Liver (tissue), 9 donors: ENCODE data around the gene HOXC10. TPM values are rescaled to one million over a fixed set of nuclear protein-coding genes. Genes with fewer than 3 reads are reported as not detected.

Source experiments
- DNase-seq: peaks from one replicate; pipeline ENCODE4 v3.0.0-alpha.2; 2017; ENCODE audit warnings: low spot score
- H3K27ac ChIP-seq, 2 donors: one replicate each; pipeline ENCODE4 v1.7.0; 2013; ENCODE audit warnings: inconsistent platforms in 2 of 2, low read length in 2 of 2, control low read depth in 1 of 2, low read depth in 1 of 2, mild to moderate bottlenecking in 1 of 2
- H3K27me3 ChIP-seq, 4 donors: one replicate each; pipeline versions ENCODE4 v1.6.1 to v1.7.0; 2013; ENCODE audit warnings: low read length in 3 of 4, inconsistent platforms in 1 of 4, mild to moderate bottlenecking in 1 of 4, moderate library complexity in 1 of 4; ENCODE audit not compliant: control insufficient read depth in 4 of 4, insufficient read depth in 4 of 4
- H3K36me3 ChIP-seq, 4 donors: one replicate each; pipeline versions ENCODE4 v1.6.1 to v1.7.0; 2013; ENCODE audit warnings: low read length in 3 of 4, mild to moderate bottlenecking in 3 of 4, low read depth in 1 of 4, moderate library complexity in 1 of 4; ENCODE audit not compliant: control insufficient read depth in 4 of 4, insufficient read depth in 3 of 4
- H3K4me1 ChIP-seq, 4 donors: one replicate each; pipeline versions ENCODE4 v1.6.1 to v1.7.0; 2013; ENCODE audit warnings: low read length in 3 of 4, mild to moderate bottlenecking in 3 of 4, moderate library complexity in 1 of 4; ENCODE audit not compliant: control insufficient read depth in 4 of 4, insufficient read depth in 4 of 4
- H3K4me3 ChIP-seq, 3 donors: one replicate each; pipeline versions ENCODE4 v1.6.1 to v1.7.0; 2013; ENCODE audit warnings: low read length in 3 of 3, control low read depth in 1 of 3, low read depth in 1 of 3, mild to moderate bottlenecking in 1 of 3
- H3K9ac ChIP-seq, 2 donors: one replicate each; pipeline ENCODE4 v1.7.0; 2013; ENCODE audit warnings: low read length in 2 of 2, mild to moderate bottlenecking in 2 of 2, moderate library complexity in 2 of 2, control low read depth in 1 of 2, low read depth in 1 of 2
- H3K9me3 ChIP-seq, 4 donors: one replicate each; pipeline versions ENCODE4 v1.6.1 to v1.7.0; 2013; ENCODE audit warnings: low read length in 3 of 4; ENCODE audit not compliant: control insufficient read depth in 4 of 4
- CTCF ChIP-seq: fragments of 150-350 bp; IDR thresholded peaks from 2 replicates; pipeline ENCODE4 v1.5.1; 2017; ENCODE audit warnings: improper control_type of control experiment, low read depth, low read length; ENCODE audit not compliant: missing input control
- EGR1 ChIP-seq, 2 donors: IDR thresholded peaks; 2 replicates each; pipeline ENCODE4 v1.6.1; 2016 to 2018; ENCODE audit warnings: antibody characterized with exemption in 2 of 2, low read depth in 2 of 2
- FOXA1 ChIP-seq: IDR thresholded peaks from 2 replicates; pipeline ENCODE4 v1.6.1; 2016; ENCODE audit warnings: antibody characterized with exemption
- FOXA2 ChIP-seq: IDR thresholded peaks from 2 replicates; pipeline ENCODE4 v1.6.1; 2016; ENCODE audit warnings: antibody characterized with exemption
- GABPA ChIP-seq, 2 donors: IDR thresholded peaks in 1 of 2; conservative IDR thresholded peaks in 1 of 2; 2 replicates each; pipeline ENCODE4 v1.6.1; 2016; ENCODE audit warnings: antibody characterized with exemption in 2 of 2, mild to moderate bottlenecking in 1 of 2, moderate library complexity in 1 of 2
- HNF4A ChIP-seq, 2 donors: conservative IDR thresholded peaks; 2 replicates each; pipeline ENCODE4 v1.6.1; 2016; ENCODE audit warnings: antibody characterized with exemption in 2 of 2, mild to moderate bottlenecking in 2 of 2
- HNF4G ChIP-seq: IDR thresholded peaks from 2 replicates; pipeline ENCODE4 v1.6.1; 2016; ENCODE audit warnings: antibody characterized with exemption
- JUND ChIP-seq, 2 donors: IDR thresholded peaks; 2 replicates each; pipeline ENCODE4 v1.6.1; 2016; ENCODE audit warnings: antibody characterized with exemption in 2 of 2
- MAX ChIP-seq: IDR thresholded peaks from 2 replicates; pipeline ENCODE4 v1.6.1; 2016; ENCODE audit warnings: antibody characterized with exemption
- NR2F2 ChIP-seq: IDR thresholded peaks from 2 replicates; pipeline ENCODE4 v1.6.1; 2016; ENCODE audit warnings: antibody characterized with exemption
- RAD21 ChIP-seq, 2 donors: IDR thresholded peaks; 2 replicates each; pipeline ENCODE4 v1.6.1; 2016; ENCODE audit warnings: antibody characterized with exemption in 2 of 2, mild to moderate bottlenecking in 2 of 2
- RXRA ChIP-seq, 2 donors: IDR thresholded peaks; 2 replicates each; pipeline ENCODE4 v1.6.1; 2017 to 2018; ENCODE audit warnings: antibody characterized with exemption in 2 of 2, mild to moderate bottlenecking in 1 of 2
- SP1 ChIP-seq: IDR thresholded peaks from 2 replicates; pipeline ENCODE4 v1.6.1; 2018; ENCODE audit warnings: antibody characterized with exemption, mild to moderate bottlenecking
- TAF1 ChIP-seq: conservative IDR thresholded peaks from 2 replicates; pipeline ENCODE4 v1.6.1; 2016; ENCODE audit warnings: antibody characterized with exemption, mild to moderate bottlenecking
- YY1 ChIP-seq: IDR thresholded peaks from 2 replicates; pipeline ENCODE4 v1.6.1; 2016; ENCODE audit warnings: antibody characterized with exemption, mild to moderate bottlenecking
- ZBTB33 ChIP-seq: IDR thresholded peaks from 2 replicates; pipeline ENCODE4 v1.6.1; 2016; ENCODE audit warnings: antibody characterized with exemption
- WGBS: extraction: QIAGEN DNeasy Blood & Tissue Kit; methylation state at CpG from one replicate; pipeline ENCODE4 v1.1.7; 2013; 5-methylcytosine and 5-hydroxymethylcytosine counted together
- polyA plus RNA-seq, 2 donors: library from polyadenylated mRNA; stranded (reverse) in 1 of 2; unstranded in 1 of 2; fragments of 200-250 nt in 1 of 2; fragments of >200 nt in 1 of 2; fragmentation: Nextera tagmentation in 1 of 2; extraction: Ambion mirVana in 1 of 2; gene quantifications; one replicate each; pipeline versions ENCODE4 v1.2.1 to v1.2.3, GENCODE V29; 2013 to 2015
- total RNA-seq, 2 donors: library from RNA; depleted of rRNA; stranded (reverse); fragments of >200 nt; gene quantifications; one replicate each; pipeline ENCODE4 v1.2.3, GENCODE V29; 2014
- TF ChIP-seq, protein P1 (sequence below): IDR thresholded peaks from 2 replicates; pipeline ENCODE4 v1.6.1; 2016; ENCODE audit warnings: antibody characterized with exemption
- TF ChIP-seq, protein P2 (sequence below): IDR thresholded peaks from 2 replicates; pipeline ENCODE4 v1.6.1; 2016; ENCODE audit warnings: antibody characterized with exemption, mild to moderate bottlenecking
- donor health status: healthy.
- donor health status: healthy.
- donor health status: healthy.
- donor health status: healthy.
- donor health status: healthy.

HOXC10 gene
- total and polyA plus RNA-seq, 4 donors: not detected

DNA sequence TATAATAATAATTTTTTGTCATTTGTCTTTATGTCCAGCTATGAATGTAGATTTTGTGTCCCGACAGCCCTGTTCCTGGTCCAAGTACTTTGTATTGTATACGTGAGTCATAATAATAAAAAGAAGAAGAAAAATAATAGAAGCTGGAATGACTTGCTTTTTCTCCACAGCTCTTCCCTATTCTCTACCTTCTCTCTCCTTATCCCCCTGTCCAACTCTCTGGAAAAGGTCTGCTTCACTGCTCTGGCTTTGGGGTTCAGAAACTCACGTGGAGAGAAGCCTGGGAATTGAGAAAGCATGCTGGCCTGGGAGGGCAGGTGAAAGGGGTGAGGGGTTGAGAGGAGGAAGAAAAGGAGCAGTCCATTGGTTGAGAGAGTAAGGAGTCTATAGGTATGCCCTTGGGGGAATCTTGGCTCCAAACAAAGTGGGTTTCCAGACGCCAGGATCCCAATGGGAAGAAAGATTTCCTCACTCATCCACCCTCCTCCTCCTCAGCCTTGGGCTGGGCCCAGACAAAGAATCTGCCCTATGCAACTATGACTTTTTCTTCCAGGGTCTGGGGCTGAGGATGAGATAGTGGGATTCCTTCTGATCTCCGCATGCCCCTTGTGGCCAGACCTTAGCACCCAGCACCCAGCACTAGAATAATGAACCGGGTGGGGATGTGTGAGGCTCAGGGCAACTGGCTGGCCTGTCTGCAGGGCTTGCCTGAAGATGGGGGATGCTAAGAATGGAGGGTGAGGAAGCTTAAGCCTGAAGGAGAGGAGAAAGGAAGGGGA, 27.9 kb downstream of the HOXC10 start (continued):
- no peak for TF ChIP-seq ZBTB33
- no peak for TF ChIP-seq FOXA2
- TF ChIP-seq HNF4A (conservative IDR thresholded peaks at IDR 0.05): no peak
- TF ChIP-seq RAD21 (IDR thresholded peaks at IDR 0.05): no peak
- no peak for TF ChIP-seq SP1

- peaks cover 3 to 12% (median 9%) of the 10 kb centered on the region in 4 donors for H3K4me1 ChIP-seq
- no peak overlapping the region for H3K9ac ChIP-seq
- TF ChIP-seq TAF1 (no peak), RAD21 (IDR thresholded peaks at IDR 0.05) (no peak), SP1 (no peak), HNF4A (conservative IDR thresholded peaks at IDR 0.05) (no peak), NR2F2 (no peak), JUND (IDR thresholded peaks at IDR 0.05) (no peak), FOXA2 (no peak), GABPA (IDR thresholded peaks at IDR 0.05 in 1 of 2, conservative IDR thresholded peaks at IDR 0.05 in 1 of 2) (no peak), RXRA (IDR thresholded peaks at IDR 0.05) (no peak), EGR1 (IDR thresholded peaks at IDR 0.05; ENCODE audit: low read depth in 2 of 2) (no peak), HNF4G (no peak), YY1 (no peak), MAX (no peak), ZBTB33 (no peak), FOXA1 (no peak), CTCF (no peak)
- TF ChIP-seq, protein P1, sequence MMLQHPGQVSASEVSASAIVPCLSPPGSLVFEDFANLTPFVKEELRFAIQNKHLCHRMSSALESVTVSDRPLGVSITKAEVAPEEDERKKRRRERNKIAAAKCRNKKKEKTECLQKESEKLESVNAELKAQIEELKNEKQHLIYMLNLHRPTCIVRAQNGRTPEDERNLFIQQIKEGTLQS: no peak
- TF ChIP-seq, protein P2, sequence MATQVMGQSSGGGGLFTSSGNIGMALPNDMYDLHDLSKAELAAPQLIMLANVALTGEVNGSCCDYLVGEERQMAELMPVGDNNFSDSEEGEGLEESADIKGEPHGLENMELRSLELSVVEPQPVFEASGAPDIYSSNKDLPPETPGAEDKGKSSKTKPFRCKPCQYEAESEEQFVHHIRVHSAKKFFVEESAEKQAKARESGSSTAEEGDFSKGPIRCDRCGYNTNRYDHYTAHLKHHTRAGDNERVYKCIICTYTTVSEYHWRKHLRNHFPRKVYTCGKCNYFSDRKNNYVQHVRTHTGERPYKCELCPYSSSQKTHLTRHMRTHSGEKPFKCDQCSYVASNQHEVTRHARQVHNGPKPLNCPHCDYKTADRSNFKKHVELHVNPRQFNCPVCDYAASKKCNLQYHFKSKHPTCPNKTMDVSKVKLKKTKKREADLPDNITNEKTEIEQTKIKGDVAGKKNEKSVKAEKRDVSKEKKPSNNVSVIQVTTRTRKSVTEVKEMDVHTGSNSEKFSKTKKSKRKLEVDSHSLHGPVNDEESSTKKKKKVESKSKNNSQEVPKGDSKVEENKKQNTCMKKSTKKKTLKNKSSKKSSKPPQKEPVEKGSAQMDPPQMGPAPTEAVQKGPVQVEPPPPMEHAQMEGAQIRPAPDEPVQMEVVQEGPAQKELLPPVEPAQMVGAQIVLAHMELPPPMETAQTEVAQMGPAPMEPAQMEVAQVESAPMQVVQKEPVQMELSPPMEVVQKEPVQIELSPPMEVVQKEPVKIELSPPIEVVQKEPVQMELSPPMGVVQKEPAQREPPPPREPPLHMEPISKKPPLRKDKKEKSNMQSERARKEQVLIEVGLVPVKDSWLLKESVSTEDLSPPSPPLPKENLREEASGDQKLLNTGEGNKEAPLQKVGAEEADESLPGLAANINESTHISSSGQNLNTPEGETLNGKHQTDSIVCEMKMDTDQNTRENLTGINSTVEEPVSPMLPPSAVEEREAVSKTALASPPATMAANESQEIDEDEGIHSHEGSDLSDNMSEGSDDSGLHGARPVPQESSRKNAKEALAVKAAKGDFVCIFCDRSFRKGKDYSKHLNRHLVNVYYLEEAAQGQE: no peak
- H3K9me3 ChIP-seq: peaks cover 0 to 5% (median 0%) of the 10 kb centered on the region in 4 donors
- no peak for DNase-seq
- no peak overlapping the region for H3K27ac ChIP-seq
- peaks cover 6 to 49% (median 23%) of the 10 kb centered on the region in 4 donors for H3K27me3 ChIP-seq
- peak overlapping the region in 1 of 3 donors; percentile 14 for H3K4me3 ChIP-seq
- 8% methylated on average over 36 of the region's 36 CpGs for WGBS
- no peaks in the 10 kb centered on the region for H3K36me3 ChIP-seq
Observed at GRCh38 chr12:54014377-54015017, 29.6 kb downstream of the HOXC10 start.
